ENCODE results near the gene ACAD10. TPM values are rescaled to one million over a fixed set of nuclear protein-coding genes. Genes with fewer than 3 reads are reported as not detected.
"Not testable (repeated sequence)": the region's sequence is repeated elsewhere in the genome, so short reads cannot be mapped to it uniquely, and the experiment has no call there.

The ACAD10 gene
- total RNA-seq, 3 donors from 2014 or later: 17.9 to 24.1 (median 18.7) TPM

- H3K27ac ChIP-seq: no peak overlapping the region
- H3K36me3 ChIP-seq: peaks cover 6% of the 10 kb centered on the region
- intact Hi-C loops (cut with DNase I; ENCODE audit: low total_unique reads): no loop called here
- H3K4me1 ChIP-seq: no peaks in the 10 kb centered on the region
- no peak overlapping the region for H3K4me3 ChIP-seq
- no peak for DNase-seq (ENCODE audit: low spot score in 2 of 2)
- TF ChIP-seq CTCF (IDR thresholded peaks at IDR 0.05) (no peak), POLR2A (IDR thresholded peaks at IDR 0.05) (no peak), POLR2AphosphoS5 (IDR thresholded peaks at IDR 0.05) (no peak)
- H3K9me3 ChIP-seq: no peaks in the 10 kb centered on the region
- H3K27me3 ChIP-seq: no peaks in the 10 kb centered on the region
Observed at GRCh38 chr12:111705672-111706071, 19.8 kb downstream of the ACAD10 start.

- H3K4me1 ChIP-seq: no peaks in the 10 kb centered on the region
- H3K36me3 ChIP-seq: peaks cover 6% of the 10 kb centered on the region
- H3K27me3 ChIP-seq: no peaks in the 10 kb centered on the region
- no peaks in the 10 kb centered on the region for H3K9me3 ChIP-seq
- H3K4me3 ChIP-seq: no peak overlapping the region
- TF ChIP-seq POLR2AphosphoS5 (IDR thresholded peaks at IDR 0.05): no peak
- TF ChIP-seq CTCF (IDR thresholded peaks at IDR 0.05): no peak
- TF ChIP-seq POLR2A (IDR thresholded peaks at IDR 0.05): no peak
- no peak for DNase-seq (ENCODE audit: low spot score in 2 of 2)
- no peak overlapping the region for H3K27ac ChIP-seq
- intact Hi-C loops (cut with DNase I; ENCODE audit: low total_unique reads): no loop called here
Observed at GRCh38 chr12:111706145-111706544, 20.3 kb downstream of the ACAD10 start.

GRCh38 chr12:111715279-111715678 lies 29.4 kb downstream of the ACAD10 start:
- Histone ChIP-seq H3K9me3 (no peaks in the 10 kb centered on the region), H3K4me1 (no peaks in the 10 kb centered on the region), H3K27ac (peak overlapping the region in 1 of 2 donors; percentile 34), H3K27me3 (no peaks in the 10 kb centered on the region), H3K4me3 (no peak overlapping the region), H3K36me3 (no peaks in the 10 kb centered on the region)
- no peak for TF ChIP-seq POLR2AphosphoS5 (IDR thresholded peaks at IDR 0.05)
- TF ChIP-seq CTCF (IDR thresholded peaks at IDR 0.05): no peak
- no peak for TF ChIP-seq POLR2A (IDR thresholded peaks at IDR 0.05)
- DNase-seq (ENCODE audit: low spot score in 2 of 2): peak in 1 of 2 donors; percentile 36
- intact Hi-C loops (cut with DNase I; ENCODE audit: low total_unique reads): no loop called here

- H3K4me1 ChIP-seq; H3K9me3 ChIP-seq; intact Hi-C loops (cut with DNase I; ENCODE audit: low total_unique reads); H3K27ac ChIP-seq; H3K27me3 ChIP-seq; DNase-seq (ENCODE audit: low spot score in 2 of 2); H3K4me3 ChIP-seq; H3K36me3 ChIP-seq: not testable (repeated sequence)
Observed at GRCh38 chr12:111719316-111719715, 33.5 kb downstream of the ACAD10 start.

GRCh38 chr12:111720457-111720856 lies 34.6 kb downstream of the ACAD10 start:
- no peak overlapping the region for H3K4me3 ChIP-seq
- H3K27ac ChIP-seq: no peak overlapping the region
- no peaks in the 10 kb centered on the region for H3K4me1 ChIP-seq
- H3K9me3 ChIP-seq: no peaks in the 10 kb centered on the region
- H3K27me3 ChIP-seq: no peaks in the 10 kb centered on the region
- no peak for TF ChIP-seq POLR2AphosphoS5 (IDR thresholded peaks at IDR 0.05)
- no peak for TF ChIP-seq POLR2A (IDR thresholded peaks at IDR 0.05)
- TF ChIP-seq CTCF (IDR thresholded peaks at IDR 0.05): no peak
- H3K36me3 ChIP-seq: no peaks in the 10 kb centered on the region
- DNase-seq (ENCODE audit: low spot score in 2 of 2): no peak
- intact Hi-C loops (cut with DNase I; ENCODE audit: low total_unique reads): no loop called here

GRCh38 chr12:111723646-111724360 lies 38.0 kb downstream of the ACAD10 start:
- H3K27ac ChIP-seq; intact Hi-C loops (cut with DNase I; ENCODE audit: low total_unique reads); H3K27me3 ChIP-seq; H3K4me3 ChIP-seq; H3K4me1 ChIP-seq; DNase-seq (ENCODE audit: low spot score in 2 of 2); H3K9me3 ChIP-seq; H3K36me3 ChIP-seq: not testable (repeated sequence)
